Right lobe of liver (tissue), 6 donors: ENCODE measurements around the gene OSBPL3. TPM values are rescaled to one million over a fixed set of nuclear protein-coding genes. Genes with fewer than 3 reads are reported as not detected.

Experiments
- ATAC-seq, 4 donors: fragments of 200-7000 bp; cut with Tn5 transposase; one replicate each; pipeline ENCODE4 v1.9.1; 2020; ENCODE audit warnings: mild to moderate bottlenecking in 4 of 4, moderate library complexity in 4 of 4
- DNase-seq, 3 donors: peaks; one replicate each; pipeline ENCODE4 v3.0.0-alpha.2; 2020
- H3K27ac ChIP-seq, 3 donors: fragments of 200-600 bp; one replicate each; pipeline ENCODE4 v1.8.0; 2022
- H3K27me3 ChIP-seq, 2 donors: fragments of 200-600 bp; one replicate each; pipeline ENCODE4 v1.8.0; 2022
- H3K36me3 ChIP-seq, 4 donors: fragments of 200-600 bp; sonication (generic) in 1 of 4; one replicate each; pipeline versions ENCODE4 v1.5.1 to v1.8.0; 2017 to 2022; ENCODE audit warnings: control low read depth in 1 of 4
- H3K4me1 ChIP-seq, 4 donors: fragments of 200-600 bp; sonication (generic) in 1 of 4; one replicate each; pipeline versions ENCODE4 v1.5.1 to v1.8.0; 2017 to 2022; ENCODE audit warnings: control low read depth in 1 of 4
- H3K4me3 ChIP-seq, 3 donors: fragments of 200-600 bp; one replicate each; pipeline ENCODE4 v1.8.0; 2022
- H3K9me3 ChIP-seq, 4 donors: fragments of 200-600 bp; sonication (generic) in 1 of 4; one replicate each; pipeline versions ENCODE4 v1.5.1 to v1.8.0; 2017 to 2022; ENCODE audit warnings: control low read depth in 1 of 4
- CTCF ChIP-seq, 4 donors: fragments of 200-600 bp in 3 of 4; fragments of 450-650 bp in 1 of 4; IDR thresholded peaks; one replicate each; pipeline versions ENCODE4 v1.5.1 to v1.8.0; 2016 to 2022; ENCODE audit warnings: antibody characterized with exemption in 4 of 4, mild to moderate bottlenecking in 2 of 4
- POLR2A ChIP-seq: fragments of 450-650 bp; IDR thresholded peaks from one replicate; pipeline ENCODE4 v1.6.1; 2017; ENCODE audit warnings: antibody characterized with exemption, mild to moderate bottlenecking
- WGBS: methylation state at CpG from one replicate; pipeline ENCODE4 v1.1.6; 2018; ENCODE audit warnings: low coverage, low lambda C conversion rate; ENCODE audit not compliant: insufficient coverage; ENCODE audit errors: missing lambda C conversion rate; 5-methylcytosine and 5-hydroxymethylcytosine counted together
- intact Hi-C, 2 donors: fragments of 100-400 bp; cut with DNase I; formaldehyde crosslinking; loops; one replicate each; pipeline versions ENCODE4 v1.11.2 to v1.14.1; 2022
- total RNA-seq, 6 experiments: library from RNA; depleted of rRNA in 2 of 6; stranded (reverse); fragments of >200 nt in 2 of 6; fragmentation: NEBNext Ultra II Directional in 3 of 6; extraction: Animal tissue kit (Norgen Biotek cat#: 25700) in 3 of 6; gene quantifications; one replicate each; pipeline versions ENCODE4 v1.1.0 to v1.2.4, GENCODE V29; 2016 to 2023
- donor health status: DM: no; HTN: yes; CAD: no.
- donor health status: DM: no; HTN: no; CAD: no.
- donor health status: DM: no; HTN: no; CAD: no.
- donor health status: DM: no; HTN: yes; CAD: no.
- donor health status: DM: no; HTN: yes; CAD: no.

The OSBPL3 gene
- total RNA-seq, 6 experiments from 2014 or later = 0.70 to 8.2 (median 2.4) TPM

GRCh38 chr7:24982917-24983316 lies 2.9 kb upstream of the OSBPL3 start:
- ATAC-seq = no peak
- Histone ChIP-seq H3K4me1 (peaks cover 0 to 22% (median 2%) of the 10 kb centered on the region in 4 donors), H3K27ac (no peak overlapping the region), H3K36me3 (no peaks in the 10 kb centered on the region), H3K4me3 (no peak overlapping the region), H3K27me3 (peaks cover 0 to 6% of the 10 kb centered on the region in 2 donors), H3K9me3 (no peaks in the 10 kb centered on the region)
- no peak for DNase-seq
- WGBS = 87% methylated on average over 2 of the region's 2 CpGs
- TF ChIP-seq CTCF (IDR thresholded peaks at IDR 0.05) (no peak), POLR2A (no peak)
- intact Hi-C loops = no loop called here

- TF ChIP-seq POLR2A (no peak), CTCF (IDR thresholded peaks at IDR 0.05) (no peak)
- intact Hi-C loops = no loop called here
- peak in 3 of 4 donors; percentile 2 to 26 (median 4) for ATAC-seq
- H3K27ac ChIP-seq = peak overlapping the region in 1 of 3 donors; percentile 80
- 1% methylated on average over 18 of the region's 52 CpGs for WGBS
- H3K27me3 ChIP-seq = peaks cover 0 to 6% of the 10 kb centered on the region in 2 donors
- H3K4me3 ChIP-seq = peak overlapping the region; percentile 58 to 77 (median 71)
- no peaks in the 10 kb centered on the region for H3K36me3 ChIP-seq
- no peaks in the 10 kb centered on the region for H3K9me3 ChIP-seq
- H3K4me1 ChIP-seq = peaks cover 0 to 22% (median 2%) of the 10 kb centered on the region in 4 donors
- DNase-seq = peak; percentile 50 to 62 (median 62)
These were observed 1.4 kb upstream of the OSBPL3 start for GRCh38 chr7:24981171-24981951.

- Histone ChIP-seq H3K27me3 (peaks cover 0 to 6% of the 10 kb centered on the region in 2 donors), H3K27ac (peak overlapping the region; percentile 49 to 83 (median 80)), H3K4me3 (peak overlapping the region; percentile 58 to 77 (median 71)), H3K4me1 (peaks cover 0 to 22% (median 2%) of the 10 kb centered on the region in 4 donors), H3K9me3 (no peaks in the 10 kb centered on the region), H3K36me3 (no peaks in the 10 kb centered on the region)
- peak in 2 of 4 donors; percentile 1 to 9 for ATAC-seq
- WGBS = 5% methylated on average over 25 of the region's 26 CpGs
- TF ChIP-seq POLR2A (no peak), CTCF (IDR thresholded peaks at IDR 0.05) (no peak)
- DNase-seq = peak in 1 of 3 donors; percentile 33
- intact Hi-C loops = no loop called here
These were observed 674 bp upstream of the OSBPL3 start for GRCh38 chr7:24980534-24981170.

- Histone ChIP-seq H3K4me3 (peak overlapping the region; percentile 58 to 77 (median 71)), H3K9me3 (no peaks in the 10 kb centered on the region), H3K36me3 (no peaks in the 10 kb centered on the region), H3K27ac (peak overlapping the region; percentile 22 to 83 (median 58)), H3K4me1 (peaks cover 0 to 22% (median 2%) of the 10 kb centered on the region in 4 donors), H3K27me3 (peaks cover 0 to 6% of the 10 kb centered on the region in 2 donors)
- ATAC-seq (peak; percentile 49 to 62 (median 53)), DNase-seq (peak; percentile 54 to 82 (median 71))
- peak; percentile 28 to 52 (median 34) for TF ChIP-seq CTCF (IDR thresholded peaks at IDR 0.05)
- TF ChIP-seq POLR2A = no peak
- no CpG with 5 or more reads among the region's 42 CpGs for WGBS
- intact Hi-C loops = no loop called here
These were observed 512 bp downstream of the OSBPL3 start for GRCh38 chr7:24979470-24979862.
